MM.1S (cell line): Measurements from ENCODE around the gene MYH7B.

ENCODE experiments used
- DNase-seq: peaks from one replicate; pipeline ENCODE4 v3.0.0-alpha.2; 2015
- H2AFZ ChIP-seq: fragments of 300-600 bp; sonication (generic); 2 replicates; pipeline ENCODE4 v1.6.0; 2016; ENCODE audit warnings: antibody characterized with exemption, low read length
- H3F3A ChIP-seq: fragments of 300-600 bp; sonication (generic); 2 replicates; pipeline ENCODE4 v1.6.1; 2016; ENCODE audit warnings: mild to moderate bottlenecking, antibody characterized with exemption, low read length, moderate library complexity, mixed read lengths; ENCODE audit not compliant: insufficient read depth
- H3K27ac ChIP-seq: fragments of 300-600 bp; sonication (generic); 2 replicates; pipeline ENCODE4 v1.5.1; 2016; ENCODE audit warnings: mild to moderate bottlenecking, low read length
- H3K27me3 ChIP-seq: fragments of 300-600 bp; sonication (generic); replicated peaks from 2 replicates; pipeline ENCODE4 v1.6.0; 2016; ENCODE audit warnings: low read length; ENCODE audit not compliant: insufficient read depth
- H3K36me3 ChIP-seq: fragments of 300-600 bp; sonication (generic); replicated peaks from 2 replicates; pipeline ENCODE4 v1.6.1; 2016; ENCODE audit warnings: mild to moderate bottlenecking, low read length, mixed read lengths; ENCODE audit not compliant: insufficient read depth
- H3K4me1 ChIP-seq: fragments of 300-600 bp; sonication (generic); 2 replicates; pipeline ENCODE4 v1.6.1; 2016; ENCODE audit warnings: low read length, mixed read lengths
- H3K4me2 ChIP-seq: fragments of 300-600 bp; sonication (generic); 2 replicates; pipeline ENCODE4 v1.6.0; 2016; ENCODE audit warnings: low read depth, low read length
- H3K4me3 ChIP-seq: fragments of 300-600 bp; sonication (generic); 2 replicates; pipeline ENCODE4 v1.5.1; 2016; ENCODE audit warnings: low read length, mixed read lengths
- H3K79me2 ChIP-seq: fragments of 300-600 bp; sonication (generic); 2 replicates; pipeline ENCODE4 v1.6.1; 2016; ENCODE audit warnings: mixed run types, low read length, mixed read lengths
- H3K9ac ChIP-seq: fragments of 300-600 bp; sonication (generic); 2 replicates; pipeline ENCODE4 v1.6.1; 2016; ENCODE audit warnings: low read length, mixed read lengths
- H3K9me2 ChIP-seq: fragments of 300-600 bp; sonication (generic); replicated peaks from 2 replicates; pipeline ENCODE4 v1.6.1; 2016; ENCODE audit warnings: mild to moderate bottlenecking, low read length, mixed read lengths; ENCODE audit not compliant: insufficient read depth
- H3K9me3 ChIP-seq: fragments of 300-600 bp; sonication (generic); replicated peaks from 2 replicates; pipeline ENCODE4 v1.6.1; 2016; ENCODE audit warnings: mild to moderate bottlenecking, low read length, mixed read lengths; ENCODE audit not compliant: insufficient read depth
- H4K20me1 ChIP-seq: fragments of 300-600 bp; sonication (generic); 2 replicates; pipeline ENCODE4 v1.6.1; 2016; ENCODE audit warnings: mild to moderate bottlenecking, low read length, moderate library complexity, mixed read lengths; ENCODE audit not compliant: insufficient read depth
- EZH2 ChIP-seq: fragments of 300-600 bp; sonication (generic); optimal IDR thresholded peaks from 2 replicates; pipeline ENCODE3; 2017; ENCODE audit warnings: low read depth, mild to moderate bottlenecking, antibody characterized with exemption, low read length, mixed read lengths
- EZH2phosphoT487 ChIP-seq: fragments of 300-600 bp; sonication (generic); IDR thresholded peaks from 2 replicates; pipeline ENCODE4 v1.6.1; 2018; ENCODE audit warnings: antibody characterized with exemption, low read length
- TF ChIP-seq, protein P1 (sequence below): fragments of 300-600 bp; sonication (generic); IDR thresholded peaks from 2 replicates; pipeline ENCODE4 v1.5.1; 2016; ENCODE audit warnings: antibody characterized with exemption, low read length, mixed read lengths

Gene MYH7B

GRCh38 chr20:34946661-34947060, 9.0 kb upstream of the MYH7B start:
- Histone ChIP-seq H2AFZ (no peak overlapping the region), H3K4me3 (no peak overlapping the region), H3K27ac (no peak overlapping the region), H3K4me1 (peaks cover 5% of the 10 kb centered on the region), H3K4me2 (no peak overlapping the region), H4K20me1 (no peaks in the 10 kb centered on the region), H3K9ac (no peak overlapping the region), H3F3A (0 out of 2 replicates have a peak, but pooled peaks cover under 1% of the 10 kb centered on the region), H3K9me3 (no peaks in the 10 kb centered on the region), H3K27me3 (no peaks in the 10 kb centered on the region), H3K9me2 (no peaks in the 10 kb centered on the region), H3K79me2 (no peaks in the 10 kb centered on the region), H3K36me3 (no peaks in the 10 kb centered on the region)
- TF ChIP-seq EZH2, result no peak
- no peak for TF ChIP-seq EZH2phosphoT487
- TF ChIP-seq, protein P1, sequence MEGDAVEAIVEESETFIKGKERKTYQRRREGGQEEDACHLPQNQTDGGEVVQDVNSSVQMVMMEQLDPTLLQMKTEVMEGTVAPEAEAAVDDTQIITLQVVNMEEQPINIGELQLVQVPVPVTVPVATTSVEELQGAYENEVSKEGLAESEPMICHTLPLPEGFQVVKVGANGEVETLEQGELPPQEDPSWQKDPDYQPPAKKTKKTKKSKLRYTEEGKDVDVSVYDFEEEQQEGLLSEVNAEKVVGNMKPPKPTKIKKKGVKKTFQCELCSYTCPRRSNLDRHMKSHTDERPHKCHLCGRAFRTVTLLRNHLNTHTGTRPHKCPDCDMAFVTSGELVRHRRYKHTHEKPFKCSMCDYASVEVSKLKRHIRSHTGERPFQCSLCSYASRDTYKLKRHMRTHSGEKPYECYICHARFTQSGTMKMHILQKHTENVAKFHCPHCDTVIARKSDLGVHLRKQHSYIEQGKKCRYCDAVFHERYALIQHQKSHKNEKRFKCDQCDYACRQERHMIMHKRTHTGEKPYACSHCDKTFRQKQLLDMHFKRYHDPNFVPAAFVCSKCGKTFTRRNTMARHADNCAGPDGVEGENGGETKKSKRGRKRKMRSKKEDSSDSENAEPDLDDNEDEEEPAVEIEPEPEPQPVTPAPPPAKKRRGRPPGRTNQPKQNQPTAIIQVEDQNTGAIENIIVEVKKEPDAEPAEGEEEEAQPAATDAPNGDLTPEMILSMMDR, result no peak
- no peak for DNase-seq

GRCh38 chr20:34947336-34947735, 8.3 kb upstream of the MYH7B start:
- no peak for DNase-seq
- Histone ChIP-seq H3K27ac (no peak overlapping the region), H3K27me3 (no peaks in the 10 kb centered on the region)

GRCh38 chr20:34948030-34948429, 7.6 kb upstream of the MYH7B start:
- Histone ChIP-seq H3K9ac (no peak overlapping the region), H3K79me2 (no peaks in the 10 kb centered on the region), H3K9me2 (no peaks in the 10 kb centered on the region), H3K27me3 (no peaks in the 10 kb centered on the region), H3K4me3 (no peak overlapping the region), H3K27ac (no peak overlapping the region), H3K36me3 (no peaks in the 10 kb centered on the region), H3K4me2 (no peak overlapping the region), H3F3A (no peaks in the 10 kb centered on the region; the same call in 1 of the 2 replicates), H3K4me1 (no peaks in the 10 kb centered on the region), H3K9me3 (no peaks in the 10 kb centered on the region), H2AFZ (no peak overlapping the region), H4K20me1 (no peaks in the 10 kb centered on the region)
- TF ChIP-seq, protein P1, result no peak
- TF ChIP-seq EZH2phosphoT487 (no peak), EZH2 (no peak)
- no peak for DNase-seq

More at GRCh38 chr20:34947336-34947735, 8.3 kb upstream of the MYH7B start:
- Histone ChIP-seq H3K36me3 (no peaks in the 10 kb centered on the region), H3K9me2 (no peaks in the 10 kb centered on the region), H3F3A (no peaks in the 10 kb centered on the region), H3K79me2 (no peaks in the 10 kb centered on the region), H2AFZ (no peak overlapping the region), H3K9me3 (no peaks in the 10 kb centered on the region), H3K4me1 (no peaks in the 10 kb centered on the region), H3K9ac (no peak overlapping the region), H3K4me3 (no peak overlapping the region), H4K20me1 (no peaks in the 10 kb centered on the region), H3K4me2 (no peak overlapping the region)
- TF ChIP-seq, protein P1, result no peak
- TF ChIP-seq EZH2phosphoT487 (no peak), EZH2 (no peak)
